GM18511 (cell line): ENCODE data around the gene ZNF467.

Source experiments
- ATAC-seq: cut with Tn5 transposase; IDR thresholded peaks from one replicate; pipeline ENCODE4 v1.9.1; 2021; ENCODE audit warnings: mild to moderate bottlenecking, moderate library complexity; ENCODE audit not compliant: unreplicated experiment

Gene ZNF467

GRCh38 chr7:149773446-149774236 is at the start of gene ZNF467:
ZNF467 (minus strand) TSS chr7:149773588; CDS start chr7:149771032, 2,556 bp downstream.
- no peak for ATAC-seq

- ATAC-seq = no peak
Measured at GRCh38 chr7:149822353-149822943, 49.1 kb upstream of the ZNF467 start.

GRCh38 chr7:149821191-149822148 is 48.1 kb upstream of the ZNF467 start:
- ATAC-seq = no peak

- ATAC-seq = no peak
Measured at GRCh38 chr7:149820622-149821190, 47.3 kb upstream of the ZNF467 start.

- no peak for ATAC-seq
Measured at GRCh38 chr7:149819961-149820340, 46.6 kb upstream of the ZNF467 start.

- ATAC-seq = no peak
Measured at GRCh38 chr7:149819141-149819960, 46.0 kb upstream of the ZNF467 start.

- no peak for ATAC-seq
Measured at GRCh38 chr7:149818536-149818840, 45.1 kb upstream of the ZNF467 start.

- no peak for ATAC-seq
Measured at GRCh38 chr7:149817836-149818535, 44.6 kb upstream of the ZNF467 start.

GRCh38 chr7:149817301-149817771 is 43.9 kb upstream of the ZNF467 start:
- no peak for ATAC-seq

GRCh38 chr7:149816794-149817193 is 43.4 kb upstream of the ZNF467 start:
- no peak for ATAC-seq

GRCh38 chr7:149816267-149816751 is 42.9 kb upstream of the ZNF467 start:
- ATAC-seq = no peak

- ATAC-seq = no peak
Measured at GRCh38 chr7:149815661-149816266, 42.4 kb upstream of the ZNF467 start.

GRCh38 chr7:149815121-149815520 is 41.7 kb upstream of the ZNF467 start:
- ATAC-seq = no peak

- no peak for ATAC-seq
Measured at GRCh38 chr7:149814494-149814893, 41.1 kb upstream of the ZNF467 start.

- ATAC-seq = no peak
Measured at GRCh38 chr7:149813254-149814035, 40.1 kb upstream of the ZNF467 start.

GRCh38 chr7:149811831-149812490 is 38.6 kb upstream of the ZNF467 start:
- ATAC-seq = no peak

GRCh38 chr7:149811221-149811620 is 37.8 kb upstream of the ZNF467 start:
- ATAC-seq = no peak

- ATAC-seq = no peak
Measured at GRCh38 chr7:149809215-149809614, 35.8 kb upstream of the ZNF467 start.
